Measurements from ENCODE around the gene WBP2NL. TPM values are rescaled to one million over a fixed set of nuclear protein-coding genes. Genes with fewer than 3 reads are reported as not detected.

WBP2NL gene
- total and polyA plus RNA-seq, 2 donors (not counting 1 experiment from before 2014, with no cell fraction given) = 1.6 to 10.4 TPM

DNA sequence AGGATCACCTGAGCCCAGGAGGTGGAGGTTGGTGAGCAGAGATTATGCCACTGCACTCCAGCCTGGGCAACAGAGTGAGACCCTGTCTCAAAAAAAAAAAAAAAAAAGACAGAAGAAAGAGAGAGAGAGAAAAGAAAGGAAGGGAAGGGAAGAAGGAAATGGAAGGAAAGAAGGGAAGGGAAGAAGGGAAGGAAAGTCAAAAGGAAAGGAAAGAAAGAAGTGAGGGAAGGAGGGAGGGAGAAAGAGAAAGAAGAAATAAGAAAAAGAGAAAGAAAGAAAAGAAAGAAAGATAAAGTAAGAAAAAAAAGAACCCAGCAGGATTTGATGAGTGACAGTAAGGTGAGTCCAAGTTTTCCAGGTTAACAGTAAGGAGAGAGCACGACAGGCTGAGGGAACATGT lies 19.6 kb downstream of the WBP2NL start:
- Histone ChIP-seq H3K4me3 (ENCODE audit: control extremely low read depth in 1 of 5, extremely low read depth in 1 of 5, insufficient read depth in 1 of 5, low read depth in 2 of 5, low read length in 4 of 5) (no peak overlapping the region), H3K4me2 (replicated peaks; ENCODE audit: low read depth, low read length, poor library complexity, severe bottlenecking) (no peak overlapping the region), H3K9me3 (ENCODE audit: control extremely low read depth in 1 of 3, control insufficient read depth in 2 of 3, insufficient read depth in 1 of 3, low read length in 2 of 3) (peaks cover 0 to 7% (median 0%) of the 10 kb centered on the region in 3 donors), H3K36me3 (replicated peaks in 1 of 2; ENCODE audit: control extremely low read depth in 1 of 2, control insufficient read depth in 1 of 2, extremely low read depth in 1 of 2, insufficient read depth in 2 of 2, low read length in 1 of 2) (no peaks in the 10 kb centered on the region), H3K79me2 (ENCODE audit: control insufficient read depth, insufficient read depth, low read length) (no peaks in the 10 kb centered on the region), H3K27me3 (replicated peaks in 1 of 4; ENCODE audit: control extremely low read depth in 1 of 4, control insufficient read depth in 3 of 4, insufficient read depth in 4 of 4, low read length in 3 of 4) (peaks cover 0 to 4% (median 0%) of the 10 kb centered on the region in 4 experiments), H2AFZ (ENCODE audit: insufficient read depth, low read depth, low read length, poor library complexity, severe bottlenecking) (no peak overlapping the region), H3K27ac (ENCODE audit: low read length in 2 of 2) (no peak overlapping the region), H4K20me1 (ENCODE audit: control insufficient read depth, insufficient read depth, low read length, poor library complexity, severe bottlenecking) (no peaks in the 10 kb centered on the region), H3K9ac (ENCODE audit: low read length) (no peak overlapping the region), H3K4me1 (ENCODE audit: control insufficient read depth in 2 of 2, insufficient read depth in 2 of 2, low read length in 2 of 2) (peaks cover 13 to 16% of the 10 kb centered on the region in 2 donors)
- intact Hi-C loops (cut with micrococcal nuclease) = no loop called here
- 80% methylated on average over 1 of the region's 1 CpG for WGBS (ENCODE audit: insufficient coverage)
- POLR2A ChIA-PET = no interaction called here
- Mint-ChIP-seq H3K27ac (no peak overlapping the region), H3K4me1 (peaks cover 18% of the 10 kb centered on the region), H3K9me3 (ENCODE audit: insufficient read depth) (no peaks in the 10 kb centered on the region), H3K4me3 (no peak overlapping the region), H3K27me3 (no peaks in the 10 kb centered on the region)
- CTCF ChIA-PET = no interaction called here
- ATAC-seq (ENCODE audit: low read depth) (no peak), DNase-seq (no peak)
- TF ChIP-seq, protein P1, sequence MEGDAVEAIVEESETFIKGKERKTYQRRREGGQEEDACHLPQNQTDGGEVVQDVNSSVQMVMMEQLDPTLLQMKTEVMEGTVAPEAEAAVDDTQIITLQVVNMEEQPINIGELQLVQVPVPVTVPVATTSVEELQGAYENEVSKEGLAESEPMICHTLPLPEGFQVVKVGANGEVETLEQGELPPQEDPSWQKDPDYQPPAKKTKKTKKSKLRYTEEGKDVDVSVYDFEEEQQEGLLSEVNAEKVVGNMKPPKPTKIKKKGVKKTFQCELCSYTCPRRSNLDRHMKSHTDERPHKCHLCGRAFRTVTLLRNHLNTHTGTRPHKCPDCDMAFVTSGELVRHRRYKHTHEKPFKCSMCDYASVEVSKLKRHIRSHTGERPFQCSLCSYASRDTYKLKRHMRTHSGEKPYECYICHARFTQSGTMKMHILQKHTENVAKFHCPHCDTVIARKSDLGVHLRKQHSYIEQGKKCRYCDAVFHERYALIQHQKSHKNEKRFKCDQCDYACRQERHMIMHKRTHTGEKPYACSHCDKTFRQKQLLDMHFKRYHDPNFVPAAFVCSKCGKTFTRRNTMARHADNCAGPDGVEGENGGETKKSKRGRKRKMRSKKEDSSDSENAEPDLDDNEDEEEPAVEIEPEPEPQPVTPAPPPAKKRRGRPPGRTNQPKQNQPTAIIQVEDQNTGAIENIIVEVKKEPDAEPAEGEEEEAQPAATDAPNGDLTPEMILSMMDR (IDR thresholded peaks at IDR 0.05) = no peak
- no peak for TF ChIP-seq EZH2 (IDR thresholded peaks at IDR 0.05; ENCODE audit: borderline replicate concordance, insufficient read depth, low read depth, low read length, poor library complexity, severe bottlenecking)

DNA sequence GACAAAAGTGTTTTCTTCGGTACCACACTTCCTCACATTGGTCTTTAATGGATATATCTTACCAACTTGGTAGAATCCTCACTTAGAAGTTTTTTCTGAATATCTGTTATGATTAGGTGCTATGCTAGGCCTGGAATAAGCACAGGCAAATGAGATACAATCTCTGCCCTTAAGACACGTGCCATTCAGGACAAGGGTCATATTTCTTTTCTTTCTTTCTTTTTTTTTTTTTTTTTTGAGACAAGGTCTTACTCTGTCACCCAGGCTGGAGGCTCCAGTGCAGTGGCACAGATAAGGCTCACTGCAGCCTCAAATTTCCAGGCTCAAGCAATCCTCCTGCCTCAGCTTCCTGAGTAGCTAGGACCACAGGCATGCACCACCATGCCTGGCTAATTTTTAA lies 23.0 kb downstream of the WBP2NL start:
- Mint-ChIP-seq H3K4me1 (peaks cover 22% of the 10 kb centered on the region), H3K9me3 (ENCODE audit: insufficient read depth) (no peaks in the 10 kb centered on the region), H3K27ac (no peak overlapping the region), H3K4me3 (no peak overlapping the region), H3K27me3 (no peaks in the 10 kb centered on the region)
- Histone ChIP-seq H3K9me3 (ENCODE audit: control extremely low read depth in 1 of 3, control insufficient read depth in 2 of 3, insufficient read depth in 1 of 3, low read length in 2 of 3) (peaks cover 0 to 3% (median 0%) of the 10 kb centered on the region in 3 donors), H4K20me1 (ENCODE audit: control insufficient read depth, insufficient read depth, low read length, poor library complexity, severe bottlenecking) (no peaks in the 10 kb centered on the region), H3K4me2 (replicated peaks; ENCODE audit: low read depth, low read length, poor library complexity, severe bottlenecking) (no peak overlapping the region), H3K27me3 (replicated peaks in 1 of 4; ENCODE audit: control extremely low read depth in 1 of 4, control insufficient read depth in 3 of 4, insufficient read depth in 4 of 4, low read length in 3 of 4) (peaks cover 0 to 4% (median 0%) of the 10 kb centered on the region in 4 experiments), H3K27ac (ENCODE audit: low read length in 2 of 2) (no peak overlapping the region), H3K79me2 (ENCODE audit: control insufficient read depth, insufficient read depth, low read length) (no peaks in the 10 kb centered on the region), H3K9ac (ENCODE audit: low read length) (no peak overlapping the region), H3K36me3 (replicated peaks in 1 of 2; ENCODE audit: control extremely low read depth in 1 of 2, control insufficient read depth in 1 of 2, extremely low read depth in 1 of 2, insufficient read depth in 2 of 2, low read length in 1 of 2) (no peaks in the 10 kb centered on the region), H3K4me1 (ENCODE audit: control insufficient read depth in 2 of 2, insufficient read depth in 2 of 2, low read length in 2 of 2) (peaks cover 13 to 17% of the 10 kb centered on the region in 2 donors), H3K4me3 (ENCODE audit: control extremely low read depth in 1 of 5, extremely low read depth in 1 of 5, insufficient read depth in 1 of 5, low read depth in 2 of 5, low read length in 4 of 5) (no peak overlapping the region), H2AFZ (ENCODE audit: insufficient read depth, low read depth, low read length, poor library complexity, severe bottlenecking) (no peak overlapping the region)
- DNase-seq (no peak), ATAC-seq (ENCODE audit: low read depth) (no peak)
- 71% methylated on average over 1 of the region's 2 CpGs for WGBS (ENCODE audit: insufficient coverage)
- TF ChIP-seq, protein P1 (IDR thresholded peaks at IDR 0.05) = no peak
- intact Hi-C loops (cut with micrococcal nuclease) = no loop called here
- ChIA-PET CTCF (no interaction called here), POLR2A (interaction anchor here (0.6 kb wide), 1 partner anchor 17 kb away, joined by 3 read pairs; no protein-coding TSS in a partner anchor)

Measured in B cell (primary cell).